ENCODE measurements around the gene PARVG.

PARVG gene

DNA sequence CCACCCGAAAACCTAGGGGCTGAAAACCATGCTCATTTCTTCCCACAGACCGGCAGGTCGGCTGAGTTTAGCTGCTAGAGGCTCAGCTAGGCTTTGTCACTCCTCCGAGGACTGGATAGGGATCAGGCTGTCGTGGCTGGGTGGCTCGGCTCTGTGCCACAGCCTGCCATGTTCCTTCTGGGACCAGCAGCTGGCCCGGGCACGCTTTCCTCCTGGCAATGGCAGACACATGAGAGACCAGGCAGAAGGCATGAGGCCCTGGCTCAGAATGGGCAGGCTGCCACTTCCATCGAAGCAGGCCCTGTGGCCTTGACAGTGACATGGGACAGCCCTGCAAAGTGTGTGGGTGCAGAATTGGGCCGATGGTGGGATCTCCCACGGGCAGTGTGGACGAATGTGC is 20.9 kb downstream of the PARVG start:
- no peak for TF ChIP-seq ZNF274 (IDR thresholded peaks at IDR 0.05; ENCODE audit: low read depth, low read length)
- H3K4me3 ChIP-seq (ENCODE audit: low read length) = no peak overlapping the region

- H3K4me3 ChIP-seq (ENCODE audit: low read length) = no peak overlapping the region
- TF ChIP-seq ZNF274 (IDR thresholded peaks at IDR 0.05; ENCODE audit: low read depth, low read length) = no peak
Measured at GRCh38 chr22:44202261-44202789, 21.6 kb downstream of the PARVG start.

DNA sequence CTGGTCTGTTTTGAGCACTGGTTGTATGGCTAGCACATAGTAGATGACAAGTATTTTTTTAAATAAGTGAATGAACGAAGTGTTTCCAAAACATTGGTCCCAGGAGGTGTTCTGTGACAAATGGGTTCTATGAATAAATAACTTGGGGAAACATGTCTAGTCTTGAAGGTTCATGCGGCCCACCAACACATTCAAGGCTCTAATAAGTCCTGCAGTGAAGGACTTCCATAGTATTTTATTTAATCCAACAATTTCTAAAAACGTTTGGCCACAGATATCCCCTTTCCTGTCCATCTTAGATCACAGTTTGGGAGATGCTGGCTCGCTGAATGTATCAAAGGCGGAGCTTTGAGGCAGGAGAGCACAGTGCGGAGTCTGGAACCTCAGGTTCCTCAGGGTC is 22.5 kb downstream of the PARVG start:
- H3K4me3 ChIP-seq (ENCODE audit: low read length) = no peak overlapping the region
- no peak for TF ChIP-seq ZNF274 (IDR thresholded peaks at IDR 0.05; ENCODE audit: low read depth, low read length)

DNA sequence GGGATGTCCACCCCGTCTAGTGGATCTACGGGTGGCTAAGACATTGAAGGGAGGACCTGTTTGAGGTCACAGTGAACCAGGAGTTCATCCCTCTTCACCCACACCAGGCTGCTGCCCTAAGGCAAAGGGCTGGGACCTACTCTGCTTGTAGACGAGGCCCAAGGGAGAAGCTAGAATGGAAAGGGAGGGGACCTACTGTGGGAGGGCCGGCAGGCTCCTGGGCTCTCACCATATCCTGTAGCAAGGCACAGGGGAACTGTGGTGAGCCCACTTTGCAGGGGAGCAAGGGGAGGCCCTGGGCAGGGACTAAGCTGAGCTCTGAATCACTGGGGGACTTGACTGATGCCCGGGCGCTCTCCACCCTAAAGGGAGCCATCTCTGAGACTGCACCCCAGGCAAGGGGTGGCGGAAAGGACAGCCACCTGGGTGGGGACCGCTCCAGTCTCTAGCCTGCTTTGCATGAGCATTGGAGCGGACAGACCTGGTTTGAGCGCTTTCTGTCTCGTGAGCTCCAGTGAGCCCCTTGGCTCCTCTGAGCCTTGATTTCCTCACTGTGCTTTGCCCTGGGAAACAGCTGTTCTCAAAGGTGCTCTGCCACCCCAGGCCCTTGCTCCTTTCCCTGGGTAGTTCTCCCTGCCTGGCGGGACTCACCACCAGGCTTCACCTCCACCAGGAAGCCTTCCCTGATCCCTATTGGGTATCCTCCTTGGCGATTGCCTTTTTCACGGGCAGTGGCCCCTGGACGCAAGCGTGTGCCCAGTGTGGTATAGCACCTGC is 24.2 kb downstream of the PARVG start:
- no peak overlapping the region for H3K4me3 ChIP-seq (ENCODE audit: low read length)
- no peak for TF ChIP-seq ZNF274 (IDR thresholded peaks at IDR 0.05; ENCODE audit: low read depth, low read length)

GRCh38 chr22:44205516-44206329 is 25.0 kb downstream of the PARVG start:
- no peak for TF ChIP-seq ZNF274 (IDR thresholded peaks at IDR 0.05; ENCODE audit: low read depth, low read length)
- H3K4me3 ChIP-seq (ENCODE audit: low read length) = no peak overlapping the region

- no peak for TF ChIP-seq ZNF274 (IDR thresholded peaks at IDR 0.05; ENCODE audit: low read depth, low read length)
- no peak overlapping the region for H3K4me3 ChIP-seq (ENCODE audit: low read length)
Measured at GRCh38 chr22:44206330-44206645, 25.6 kb downstream of the PARVG start.

DNA sequence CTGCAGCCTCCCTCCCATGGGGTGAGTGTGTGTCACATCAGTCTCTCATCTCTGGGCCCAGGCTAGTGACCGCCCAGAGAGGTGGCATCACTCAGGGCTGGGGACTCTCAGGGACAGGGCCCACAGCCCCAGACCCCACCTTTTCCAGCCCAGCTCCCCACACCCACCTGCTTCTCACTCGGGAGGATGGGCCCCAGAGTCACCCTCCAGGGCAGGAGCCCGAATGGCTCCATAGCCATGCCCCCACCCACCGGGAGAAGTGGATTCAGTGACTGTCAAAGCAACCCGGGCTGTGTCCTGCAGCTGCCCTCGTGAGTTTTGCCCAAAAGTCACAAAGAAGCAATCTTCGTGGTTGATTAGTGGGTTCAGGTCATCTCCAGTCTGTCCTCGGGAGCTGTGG is 26.0 kb downstream of the PARVG start:
- H3K4me3 ChIP-seq (ENCODE audit: low read length) = no peak overlapping the region
- no peak for TF ChIP-seq ZNF274 (IDR thresholded peaks at IDR 0.05; ENCODE audit: low read depth, low read length)

- no peak overlapping the region for H3K4me3 ChIP-seq (ENCODE audit: low read length)
- no peak for TF ChIP-seq ZNF274 (IDR thresholded peaks at IDR 0.05; ENCODE audit: low read depth, low read length)
Measured at GRCh38 chr22:44207173-44207980, 26.7 kb downstream of the PARVG start.

DNA sequence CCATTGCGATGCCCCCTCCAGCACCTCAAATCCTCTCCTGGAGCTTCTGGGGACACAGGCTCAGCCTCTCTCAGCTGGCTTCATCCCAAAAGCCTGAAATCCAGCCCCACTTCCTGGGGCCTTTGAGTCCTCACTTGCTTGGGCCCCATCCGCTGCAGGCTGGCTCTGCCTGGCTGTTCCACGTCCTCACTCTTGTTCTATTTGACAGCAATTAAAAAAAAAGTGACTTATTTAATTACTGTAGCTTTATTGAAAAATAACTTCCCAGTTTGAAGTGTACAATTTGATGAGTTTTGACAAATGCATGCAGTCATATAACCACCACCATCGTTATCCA is 27.2 kb downstream of the PARVG start:
- TF ChIP-seq ZNF274 (IDR thresholded peaks at IDR 0.05; ENCODE audit: low read depth, low read length) = no peak
- no peak overlapping the region for H3K4me3 ChIP-seq (ENCODE audit: low read length)

DNA sequence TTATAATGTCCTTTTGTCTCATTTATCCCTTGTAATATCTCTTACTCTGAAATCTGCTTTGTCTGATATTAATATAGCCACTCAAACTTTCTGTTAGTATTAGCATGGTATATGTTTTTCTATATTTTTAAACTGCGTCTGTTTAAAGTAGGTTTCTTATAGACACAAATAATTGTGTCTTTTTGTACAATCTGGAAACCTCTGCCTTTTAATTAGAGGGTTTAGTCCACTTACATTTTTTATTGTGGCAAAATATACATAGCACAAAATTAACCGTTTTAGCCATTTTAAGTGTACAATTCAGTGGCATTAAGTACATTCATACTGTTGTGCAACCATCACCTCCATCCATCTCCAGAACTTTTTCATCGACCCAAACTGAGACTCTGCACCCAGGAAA is 28.6 kb downstream of the PARVG start:
- H3K4me3 ChIP-seq (ENCODE audit: low read length) = no peak overlapping the region
- TF ChIP-seq ZNF274 (IDR thresholded peaks at IDR 0.05; ENCODE audit: low read depth, low read length) = no peak

DNA sequence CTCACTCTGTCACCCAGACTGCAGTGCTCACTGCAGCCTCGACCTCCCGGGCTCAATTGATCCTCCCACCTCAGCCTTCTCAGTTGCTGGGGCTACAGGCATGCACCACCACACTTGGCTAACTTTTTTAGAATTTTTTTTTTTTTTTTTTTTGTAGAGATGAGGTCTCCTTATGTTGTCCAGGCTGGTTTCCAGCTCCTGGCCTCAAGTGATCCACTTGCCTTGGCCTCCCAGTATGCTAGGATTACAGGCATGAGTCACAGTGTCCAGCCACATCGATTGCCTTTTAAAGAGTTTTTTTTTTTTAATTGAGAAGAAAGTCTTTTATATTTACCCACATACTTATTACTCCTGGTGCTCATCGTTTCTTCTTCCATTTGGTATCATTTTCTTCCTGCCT is 30.0 kb downstream of the PARVG start:
- no peak for TF ChIP-seq ZNF274 (IDR thresholded peaks at IDR 0.05; ENCODE audit: low read depth, low read length)
- H3K4me3 ChIP-seq (ENCODE audit: low read length) = no peak overlapping the region

DNA sequence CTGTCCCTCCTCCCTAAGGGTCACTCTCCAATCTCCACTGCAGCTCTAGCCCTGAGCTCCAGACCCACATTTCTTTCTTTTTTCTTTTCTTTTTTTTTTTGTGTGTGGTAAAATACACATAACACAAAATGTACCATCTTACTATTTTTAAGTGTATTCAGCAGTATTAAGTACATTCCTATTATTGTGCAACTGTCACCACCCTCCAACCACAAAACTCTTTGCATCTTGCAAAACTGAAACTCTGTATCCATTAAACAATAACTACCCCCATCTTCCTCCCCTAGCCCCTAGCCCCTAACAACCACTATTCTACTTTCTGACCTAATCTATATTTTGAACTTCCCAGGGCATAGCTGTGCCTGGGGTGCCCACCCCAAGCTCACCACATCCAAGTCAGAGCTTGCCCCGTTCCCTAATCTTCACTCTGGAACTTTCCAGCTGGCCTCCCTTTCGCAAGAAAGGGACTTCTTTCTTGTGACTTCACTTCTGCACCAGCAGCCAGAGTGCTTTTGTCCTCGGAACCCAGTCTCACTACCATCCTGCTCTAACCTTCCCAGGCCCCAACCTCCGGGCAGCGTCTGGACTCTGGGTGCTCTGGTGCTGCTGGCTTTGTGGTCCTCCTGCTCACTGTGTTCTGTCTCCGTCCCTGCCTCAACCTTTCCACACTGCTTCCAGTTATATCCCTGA is 30.7 kb downstream of the PARVG start:
- no peak overlapping the region for H3K4me3 ChIP-seq (ENCODE audit: low read length)
- no peak for TF ChIP-seq ZNF274 (IDR thresholded peaks at IDR 0.05; ENCODE audit: low read depth, low read length)

- no peak overlapping the region for H3K4me3 ChIP-seq (ENCODE audit: low read length)
- TF ChIP-seq ZNF274 (IDR thresholded peaks at IDR 0.05; ENCODE audit: low read depth, low read length) = no peak
Measured at GRCh38 chr22:44211946-44212930, 31.5 kb downstream of the PARVG start.
